Activated T-helper 1 cell treated with anti-CD3 and anti-CD28 coated beads, Interleukin-12 subunit alpha, Interleukin-12 subunit beta, Interleukin-2, Interleukin-4 antibody, amounts not matched to agents 30 ng/mL and 10 ng/mL and 1 ng/mL, durations not matched to agents 14 hours and 24 hours and 36 hours (primary cell): ENCODE measurements around the gene PIGH. TPM values are rescaled to one million over a fixed set of nuclear protein-coding genes. Genes with fewer than 3 reads are reported as not detected.

Experiments
- DNase-seq: peaks from one replicate; pipeline ENCODE4 v3.0.0; 2021; ENCODE audit warnings: low spot score
- H3K27ac Mint-ChIP-seq: one replicate; pipeline ENCODE4 v1.8.0; 2021; ENCODE audit warnings: mild to moderate bottlenecking, mixed read lengths
- H3K27me3 Mint-ChIP-seq: one replicate; pipeline ENCODE4 v1.8.0; 2022; ENCODE audit warnings: mild to moderate bottlenecking, moderate library complexity, mixed read lengths; ENCODE audit not compliant: insufficient read depth
- H3K36me3 Mint-ChIP-seq: one replicate; pipeline ENCODE4 v1.8.0; 2021; ENCODE audit warnings: low read depth, mixed read lengths
- H3K4me1 Mint-ChIP-seq: one replicate; pipeline ENCODE4 v1.8.0; 2021; ENCODE audit warnings: low read depth, mixed read lengths
- H3K4me3 Mint-ChIP-seq: one replicate; pipeline ENCODE4 v1.8.0; 2021; ENCODE audit warnings: mild to moderate bottlenecking, moderate library complexity, mixed read lengths
- H3K9me3 Mint-ChIP-seq: one replicate; pipeline ENCODE4 v1.8.0; 2021; ENCODE audit warnings: mixed read lengths
- intact Hi-C: fragments of 100-400 bp; cut with micrococcal nuclease; formaldehyde crosslinking; loops from one replicate; pipeline ENCODE4 v1.15.1; 2024
- total RNA-seq: library from RNA; stranded (reverse); gene quantifications from 2 replicates; pipeline ENCODE4 v1.2.3, GENCODE V29; 2022

Gene PIGH
- total RNA-seq, 1 donor from 2014 or later: 22.7 TPM

DNA sequence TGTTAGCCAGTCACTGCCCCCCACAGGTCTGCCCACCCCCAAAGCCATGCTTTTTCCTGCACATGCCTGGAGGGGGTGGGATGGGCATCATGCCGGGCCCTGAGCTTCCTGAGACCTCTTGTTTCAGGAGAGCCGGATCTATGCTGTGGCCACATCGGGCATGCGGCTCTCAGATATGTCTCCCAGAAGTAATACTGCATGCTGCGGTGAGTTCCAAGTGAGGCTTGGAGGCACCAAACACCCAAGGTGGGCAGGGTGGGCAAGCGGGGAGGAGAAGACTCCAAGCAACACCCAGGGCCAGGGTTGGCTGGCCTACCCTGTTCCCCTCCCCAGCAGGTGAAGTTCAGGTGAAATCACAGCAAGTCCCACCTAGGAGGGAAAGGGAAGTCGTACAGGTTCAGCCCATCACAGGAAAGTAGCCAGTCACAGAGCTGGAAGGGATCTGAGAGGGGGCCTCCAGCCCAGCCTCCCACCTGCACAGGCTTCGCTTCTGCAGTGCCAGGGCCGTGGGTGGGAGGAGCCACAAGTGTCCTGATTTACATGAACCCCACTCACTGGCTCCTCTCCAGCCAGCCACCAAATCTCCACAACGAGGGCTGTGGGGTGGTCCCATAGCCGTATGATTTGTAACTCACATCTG is 30.9 kb downstream of the PIGH start:
- peaks cover 6% of the 10 kb centered on the region for H3K27me3 Mint-ChIP-seq
- no peaks in the 10 kb centered on the region for H3K9me3 Mint-ChIP-seq
- peaks cover 8% of the 10 kb centered on the region for H3K4me1 Mint-ChIP-seq
- H3K4me3 Mint-ChIP-seq: no peak overlapping the region
- no peak for DNase-seq
- no peaks in the 10 kb centered on the region for H3K36me3 Mint-ChIP-seq
- no peak overlapping the region for H3K27ac Mint-ChIP-seq
- intact Hi-C loops: no loop called here

DNA sequence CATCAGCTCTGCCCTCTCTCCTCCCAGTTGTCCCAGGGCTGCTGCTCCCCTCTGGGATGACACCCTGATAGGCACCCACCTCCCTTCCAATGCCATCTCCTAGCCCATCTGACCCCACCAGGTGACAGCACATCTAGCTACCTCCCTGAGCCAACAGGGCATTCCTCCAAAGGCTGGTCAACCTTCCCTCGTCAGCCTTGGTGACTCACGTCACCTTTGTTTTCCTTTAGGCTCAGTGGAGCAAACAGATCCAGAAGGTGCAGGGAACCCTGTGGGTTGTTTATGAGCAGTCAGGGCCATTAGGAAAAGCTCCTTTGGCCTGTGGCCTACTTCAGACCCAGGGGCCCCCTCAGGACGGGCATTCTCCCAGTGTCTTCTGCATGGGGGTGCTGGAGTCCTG is 32.4 kb downstream of the PIGH start:
- intact Hi-C loops: no loop called here
- H3K36me3 Mint-ChIP-seq: no peaks in the 10 kb centered on the region
- no peak overlapping the region for H3K4me3 Mint-ChIP-seq
- H3K27ac Mint-ChIP-seq: no peak overlapping the region
- peaks cover 4% of the 10 kb centered on the region for H3K27me3 Mint-ChIP-seq
- H3K9me3 Mint-ChIP-seq: no peaks in the 10 kb centered on the region
- H3K4me1 Mint-ChIP-seq: peaks cover 8% of the 10 kb centered on the region
- no peak for DNase-seq

DNA sequence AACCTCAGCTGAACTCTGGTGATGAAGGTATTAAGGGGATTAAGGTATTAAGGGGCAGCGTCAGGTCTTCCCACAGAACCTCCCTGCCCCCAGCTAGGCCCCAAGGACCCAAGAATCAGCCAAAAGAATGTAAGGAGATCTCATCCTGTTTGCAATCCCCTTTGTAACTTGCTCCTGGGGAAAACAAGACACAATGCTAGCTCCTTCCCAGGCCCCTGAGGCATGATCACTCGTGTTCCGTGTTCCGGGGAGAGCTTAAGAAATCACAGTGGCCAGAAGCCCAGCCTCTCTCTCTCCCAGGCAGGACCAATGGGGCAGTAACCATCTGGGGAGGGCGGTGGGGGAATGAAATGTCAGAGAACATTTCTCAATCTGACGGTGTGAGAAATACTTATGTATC is 33.2 kb downstream of the PIGH start:
- H3K27me3 Mint-ChIP-seq: peaks cover 3% of the 10 kb centered on the region
- intact Hi-C loops: no loop called here
- no peaks in the 10 kb centered on the region for H3K9me3 Mint-ChIP-seq
- H3K4me1 Mint-ChIP-seq: peaks cover 8% of the 10 kb centered on the region
- no peak overlapping the region for H3K4me3 Mint-ChIP-seq
- no peaks in the 10 kb centered on the region for H3K36me3 Mint-ChIP-seq
- H3K27ac Mint-ChIP-seq: no peak overlapping the region
- DNase-seq: no peak

DNA sequence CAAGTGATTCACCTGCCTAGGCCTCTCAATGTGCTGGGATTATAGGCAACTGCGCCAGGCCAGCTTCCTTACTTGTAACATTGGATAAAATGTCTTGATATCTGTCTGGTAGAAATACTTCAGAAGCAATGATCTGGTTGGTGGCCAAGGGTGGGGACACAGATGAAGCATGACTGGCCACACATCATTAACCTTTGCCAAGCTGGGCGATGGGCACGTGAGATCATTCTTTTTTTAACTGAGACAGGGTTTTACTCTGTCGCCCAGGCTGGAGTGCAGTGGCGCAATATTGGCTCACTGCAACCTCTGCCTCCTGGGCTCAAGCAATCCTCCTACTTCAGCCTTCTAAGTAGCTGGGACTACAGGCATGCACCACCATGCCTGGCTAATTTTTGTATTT is 35.8 kb downstream of the PIGH start:
- Mint-ChIP-seq H3K27ac (no peak overlapping the region), H3K27me3 (peaks cover 3% of the 10 kb centered on the region), H3K4me1 (peaks cover 8% of the 10 kb centered on the region), H3K36me3 (no peaks in the 10 kb centered on the region), H3K9me3 (no peaks in the 10 kb centered on the region), H3K4me3 (no peak overlapping the region)
- DNase-seq: no peak
- intact Hi-C loops: no loop called here

DNA sequence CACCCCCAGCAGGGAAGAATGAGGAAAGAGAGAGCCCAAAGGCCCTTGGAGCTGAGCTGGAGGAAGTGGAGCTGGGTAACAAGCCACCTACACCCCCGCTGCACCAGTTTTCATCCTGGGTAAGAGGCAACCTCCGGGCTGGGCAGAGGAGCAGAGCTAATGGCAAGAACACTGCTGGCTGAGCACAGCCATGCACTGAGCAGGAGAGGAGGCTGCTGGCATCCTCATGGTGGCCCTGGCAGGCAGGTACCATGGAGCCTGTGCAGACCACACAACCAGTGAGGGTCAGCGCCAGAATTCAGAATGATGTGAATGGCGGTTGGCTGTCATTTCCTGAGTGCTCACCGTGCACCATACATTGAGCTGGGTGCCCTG is 37.3 kb downstream of the PIGH start:
- no peaks in the 10 kb centered on the region for H3K9me3 Mint-ChIP-seq
- H3K27me3 Mint-ChIP-seq: peaks cover 4% of the 10 kb centered on the region
- H3K4me3 Mint-ChIP-seq: no peak overlapping the region
- peaks cover 8% of the 10 kb centered on the region for H3K4me1 Mint-ChIP-seq
- intact Hi-C loops: no loop called here
- no peak for DNase-seq
- H3K36me3 Mint-ChIP-seq: no peaks in the 10 kb centered on the region
- no peak overlapping the region for H3K27ac Mint-ChIP-seq

DNA sequence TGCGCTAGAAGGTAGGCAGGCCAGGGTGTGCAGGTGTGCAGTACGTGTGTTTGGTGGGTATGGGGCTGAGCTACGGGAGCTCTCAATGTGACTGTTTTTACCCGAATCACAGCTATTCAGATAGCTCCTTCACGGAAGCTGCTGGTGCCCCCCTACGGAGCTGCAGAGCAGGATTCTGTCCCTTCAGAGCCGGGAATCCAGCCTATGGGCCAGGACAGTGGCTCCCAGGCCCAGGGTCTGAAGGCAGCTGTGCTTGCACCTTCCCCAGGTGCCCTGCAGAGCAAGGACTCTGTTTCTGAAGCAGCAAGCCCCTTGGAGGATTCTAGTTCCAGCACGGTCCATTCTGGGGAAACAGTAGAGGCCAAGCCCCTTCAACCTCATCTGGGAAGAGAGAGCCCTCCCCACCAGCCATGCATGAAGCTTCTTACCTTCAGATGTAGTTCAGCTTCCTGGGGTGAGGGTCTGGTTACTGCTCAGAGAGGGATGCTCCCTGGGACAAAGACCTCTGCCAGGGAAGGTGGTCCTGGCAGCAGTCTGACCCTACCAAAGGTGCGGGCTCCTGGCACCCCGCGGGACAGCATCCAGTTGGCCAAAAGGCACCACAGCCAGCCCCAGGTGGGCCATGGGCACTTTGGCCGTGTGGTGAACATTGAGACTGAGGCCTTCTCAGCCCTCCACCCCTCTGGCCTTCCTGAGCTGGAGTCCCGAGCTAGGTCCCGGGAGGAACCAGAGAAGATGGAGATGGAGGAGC is 37.9 kb downstream of the PIGH start:
- Mint-ChIP-seq H3K27me3 (peaks cover 4% of the 10 kb centered on the region), H3K27ac (no peak overlapping the region), H3K9me3 (no peaks in the 10 kb centered on the region), H3K4me1 (peaks cover 3% of the 10 kb centered on the region), H3K4me3 (no peak overlapping the region), H3K36me3 (no peaks in the 10 kb centered on the region)
- intact Hi-C loops: no loop called here
- no peak for DNase-seq

DNA sequence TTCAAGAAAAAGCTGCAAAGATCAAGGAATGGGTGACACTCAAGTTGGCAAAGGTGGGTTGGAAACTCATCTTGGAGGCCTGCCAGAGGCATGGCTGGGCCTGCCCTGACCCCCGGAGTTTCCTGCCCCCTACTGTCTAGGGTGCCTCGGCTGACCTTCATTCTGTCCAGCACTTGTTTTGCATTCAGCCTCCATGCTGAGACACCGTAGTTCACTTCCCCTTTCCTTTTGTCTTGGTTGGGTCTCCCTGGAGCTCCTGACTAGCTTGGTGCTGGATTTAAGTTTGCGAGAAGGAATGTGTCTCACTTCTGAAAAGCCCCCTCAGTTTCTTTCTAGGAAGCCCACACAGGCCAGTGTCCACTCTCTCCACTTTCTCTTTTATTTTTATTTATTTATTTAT is 40.4 kb downstream of the PIGH start:
- no peaks in the 10 kb centered on the region for H3K36me3 Mint-ChIP-seq
- intact Hi-C loops: no loop called here
- H3K27me3 Mint-ChIP-seq: peaks cover 4% of the 10 kb centered on the region
- H3K4me3 Mint-ChIP-seq: no peak overlapping the region
- DNase-seq: no peak
- H3K27ac Mint-ChIP-seq: no peak overlapping the region
- no peaks in the 10 kb centered on the region for H3K9me3 Mint-ChIP-seq
- no peaks in the 10 kb centered on the region for H3K4me1 Mint-ChIP-seq

DNA sequence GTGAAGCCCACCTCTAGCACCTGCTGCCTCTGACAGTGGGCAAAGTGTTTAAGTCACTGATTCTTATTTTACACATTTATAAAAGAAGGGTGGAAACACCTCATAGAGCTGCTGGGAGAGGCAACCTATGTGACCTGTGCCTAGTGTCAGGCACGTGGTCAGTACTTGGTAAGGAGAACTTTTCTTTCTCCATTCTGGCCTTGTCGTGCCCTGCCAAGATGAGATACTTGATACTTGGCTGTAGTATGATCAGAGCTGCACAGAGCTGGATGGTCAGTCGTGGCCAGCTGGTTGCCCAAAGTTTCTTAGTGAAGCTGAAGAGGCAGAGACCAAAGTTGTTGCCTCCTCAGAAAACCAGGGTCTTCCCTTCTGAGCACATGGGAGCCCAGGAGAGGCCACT is 42.4 kb downstream of the PIGH start:
- Mint-ChIP-seq H3K9me3 (no peaks in the 10 kb centered on the region), H3K4me3 (no peak overlapping the region), H3K4me1 (no peaks in the 10 kb centered on the region), H3K27me3 (peaks cover 6% of the 10 kb centered on the region), H3K27ac (no peak overlapping the region), H3K36me3 (no peaks in the 10 kb centered on the region)
- no peak for DNase-seq
- intact Hi-C loops: no loop called here

DNA sequence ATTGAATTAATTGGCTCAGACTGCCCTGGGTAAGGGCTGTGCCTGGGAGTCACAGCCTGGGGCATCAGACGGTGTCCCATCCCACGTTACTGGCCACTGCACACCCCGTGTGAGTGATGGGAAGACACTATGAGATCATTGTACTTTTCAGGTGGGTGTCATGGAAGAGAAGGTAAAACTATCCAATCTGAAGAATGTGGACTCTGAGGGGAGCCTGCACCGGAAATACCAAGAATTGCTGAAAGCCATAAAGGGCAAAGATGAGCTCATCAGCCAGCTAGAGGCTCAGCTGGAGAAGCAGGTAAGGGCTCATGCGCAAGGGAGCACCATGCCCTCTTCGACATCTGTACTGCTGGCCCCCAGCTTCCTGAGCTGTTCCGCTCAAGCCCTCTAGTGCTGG is 43.0 kb downstream of the PIGH start:
- no peaks in the 10 kb centered on the region for H3K36me3 Mint-ChIP-seq
- no peak for DNase-seq
- no peak overlapping the region for H3K27ac Mint-ChIP-seq
- no peaks in the 10 kb centered on the region for H3K9me3 Mint-ChIP-seq
- peaks cover 8% of the 10 kb centered on the region for H3K27me3 Mint-ChIP-seq
- H3K4me1 Mint-ChIP-seq: no peaks in the 10 kb centered on the region
- intact Hi-C loops: no loop called here
- no peak overlapping the region for H3K4me3 Mint-ChIP-seq

DNA sequence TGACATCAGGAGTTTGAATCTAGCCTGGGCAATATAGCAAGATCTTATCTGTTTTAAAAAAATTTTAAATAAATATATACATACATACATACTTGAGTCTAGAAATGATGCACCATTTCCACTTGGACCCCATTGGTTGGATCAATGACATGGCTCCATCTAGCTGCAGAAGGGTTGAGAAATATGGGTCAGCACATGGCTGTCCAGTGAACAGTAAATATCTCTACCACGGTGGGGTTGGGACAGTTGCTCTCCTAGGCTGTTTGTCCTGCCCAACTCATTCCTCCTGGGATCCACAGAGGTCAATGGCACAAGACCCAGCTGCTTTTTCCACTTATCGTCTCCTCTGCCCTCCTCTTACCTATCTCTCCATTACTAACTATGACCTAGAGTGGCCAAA is 43.4 kb downstream of the PIGH start:
- Mint-ChIP-seq H3K27me3 (peaks cover 8% of the 10 kb centered on the region), H3K4me3 (no peak overlapping the region), H3K9me3 (no peaks in the 10 kb centered on the region), H3K36me3 (no peaks in the 10 kb centered on the region), H3K27ac (no peak overlapping the region), H3K4me1 (no peaks in the 10 kb centered on the region)
- intact Hi-C loops: no loop called here
- no peak for DNase-seq

DNA sequence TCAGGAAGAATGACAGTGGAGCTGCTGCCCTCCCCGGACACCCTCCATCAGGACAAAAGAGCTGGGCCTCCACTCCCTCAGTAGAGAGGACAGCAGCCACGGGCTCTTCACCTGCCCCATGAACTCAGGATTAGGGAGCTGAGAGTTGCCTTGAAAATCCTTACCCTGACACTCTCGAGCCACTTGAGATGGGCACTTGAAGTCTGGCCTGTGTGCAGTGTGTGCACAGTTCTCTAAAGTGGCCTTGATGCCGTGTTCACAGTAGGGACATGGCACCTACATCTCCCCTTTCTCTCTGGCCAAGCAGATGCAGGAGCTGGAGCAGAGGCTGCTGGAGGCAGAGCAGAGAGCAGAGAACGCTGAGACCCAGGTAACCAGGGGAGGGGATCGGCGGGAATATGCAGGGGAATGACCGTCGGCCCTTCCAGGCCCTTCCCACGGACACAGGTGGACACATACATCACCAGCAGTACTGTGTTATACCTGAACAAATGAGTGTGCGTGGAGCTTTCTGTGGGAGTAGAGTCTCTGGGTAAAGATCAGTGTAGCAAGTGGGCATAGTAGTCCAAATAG is 44.5 kb downstream of the PIGH start:
- Mint-ChIP-seq H3K36me3 (no peaks in the 10 kb centered on the region), H3K27me3 (peaks cover 8% of the 10 kb centered on the region), H3K27ac (no peak overlapping the region), H3K4me1 (no peaks in the 10 kb centered on the region), H3K4me3 (no peak overlapping the region), H3K9me3 (no peaks in the 10 kb centered on the region)
- DNase-seq: no peak
- intact Hi-C loops: no loop called here

DNA sequence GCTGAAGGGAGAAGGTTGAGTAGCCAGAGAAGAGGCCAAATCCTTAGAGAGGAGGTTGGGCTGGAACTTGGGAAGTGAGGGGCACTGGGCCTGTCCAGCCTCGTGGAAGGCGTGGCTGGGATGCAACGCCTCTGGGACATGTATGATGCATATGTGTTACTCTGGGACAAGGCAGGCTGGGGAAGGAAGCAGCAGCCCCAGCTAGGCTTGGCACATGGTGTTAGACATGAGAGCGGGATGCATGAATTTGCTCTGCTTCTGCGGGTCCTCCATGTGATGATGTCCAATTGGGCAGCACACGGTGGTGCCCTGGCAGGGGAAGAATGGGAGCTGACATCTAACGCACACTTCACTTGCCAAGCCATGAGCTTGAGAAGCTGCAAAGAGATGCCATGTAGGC is 45.7 kb downstream of the PIGH start:
- H3K9me3 Mint-ChIP-seq: no peaks in the 10 kb centered on the region
- H3K27me3 Mint-ChIP-seq: peaks cover 8% of the 10 kb centered on the region
- H3K27ac Mint-ChIP-seq: no peak overlapping the region
- DNase-seq: no peak
- intact Hi-C loops: no loop called here
- H3K4me3 Mint-ChIP-seq: no peak overlapping the region
- H3K4me1 Mint-ChIP-seq: no peaks in the 10 kb centered on the region
- no peaks in the 10 kb centered on the region for H3K36me3 Mint-ChIP-seq

DNA sequence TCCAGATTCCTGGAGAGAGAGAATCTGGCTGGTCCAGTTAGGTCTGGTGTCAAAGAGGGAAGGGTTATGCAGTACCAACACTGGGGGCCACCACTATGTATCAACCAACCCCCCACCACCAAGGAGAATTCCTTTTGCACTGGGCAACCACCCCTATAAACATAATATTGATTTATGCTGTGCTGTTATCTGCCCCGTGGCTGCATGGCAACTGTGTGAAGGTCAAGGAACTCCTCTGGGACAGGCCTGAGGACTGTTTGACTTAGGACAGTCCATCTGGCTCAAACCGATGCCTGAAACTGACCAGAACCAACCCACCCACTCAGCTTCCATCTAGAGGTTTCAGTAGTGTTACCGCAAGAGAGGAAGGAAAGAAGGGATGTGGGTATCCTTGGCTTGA is 46.5 kb downstream of the PIGH start:
- Mint-ChIP-seq H3K27me3 (peaks cover 9% of the 10 kb centered on the region), H3K9me3 (no peaks in the 10 kb centered on the region), H3K27ac (no peak overlapping the region), H3K4me3 (no peak overlapping the region), H3K4me1 (no peaks in the 10 kb centered on the region), H3K36me3 (no peaks in the 10 kb centered on the region)
- DNase-seq: no peak
- intact Hi-C loops: no loop called here
